ENCODE data around the gene BAIAP2.
"Not testable (repeated sequence)": the region's sequence is repeated elsewhere in the genome, so short reads cannot be mapped to it uniquely, and the experiment has no call there.

The BAIAP2 gene

GRCh38 chr17:81144423-81144781 is 109.5 kb downstream of the BAIAP2 start:
- no peak for DNase-seq

GRCh38 chr17:81146208-81146607 is 111.3 kb downstream of the BAIAP2 start:
- not testable (repeated sequence) for DNase-seq

- DNase-seq, result no peak
Observed at GRCh38 chr17:81147701-81148100, 112.8 kb downstream of the BAIAP2 start.

GRCh38 chr17:81148571-81148970 is 113.6 kb downstream of the BAIAP2 start:
- no peak for DNase-seq

GRCh38 chr17:81148986-81149533 is 114.1 kb downstream of the BAIAP2 start:
- no peak for DNase-seq

- no peak for DNase-seq
Observed at GRCh38 chr17:81150377-81151077, 115.6 kb downstream of the BAIAP2 start.

GRCh38 chr17:81151278-81151677 is 116.3 kb downstream of the BAIAP2 start:
- DNase-seq, result no peak

GRCh38 chr17:81152288-81152828 is 117.4 kb downstream of the BAIAP2 start:
- DNase-seq, result no peak

- peak; percentile 23 for DNase-seq
Observed at GRCh38 chr17:81153340-81153803, 118.4 kb downstream of the BAIAP2 start.

GRCh38 chr17:81154016-81154415 is 119.1 kb downstream of the BAIAP2 start:
- DNase-seq, result not testable (repeated sequence)

GRCh38 chr17:81154961-81155360 is 120.0 kb downstream of the BAIAP2 start:
- no peak for DNase-seq

- no peak for DNase-seq
Observed at GRCh38 chr17:81156866-81157805, 122.2 kb downstream of the BAIAP2 start.

- no peak for DNase-seq
Observed at GRCh38 chr17:81157848-81158687, 123.1 kb downstream of the BAIAP2 start.

GRCh38 chr17:81158688-81159590 is 124.0 kb downstream of the BAIAP2 start:
- no peak for DNase-seq

GRCh38 chr17:81159611-81160265 is 124.8 kb downstream of the BAIAP2 start:
- no peak for DNase-seq

GRCh38 chr17:81160306-81160705 is 125.4 kb downstream of the BAIAP2 start:
- DNase-seq, result no peak

GRCh38 chr17:81160747-81161453 is 125.9 kb downstream of the BAIAP2 start:
- no peak for DNase-seq

GRCh38 chr17:81161536-81161935 is 126.6 kb downstream of the BAIAP2 start:
- DNase-seq, result no peak

- DNase-seq, result no peak
Observed at GRCh38 chr17:81161972-81162371, 127.0 kb downstream of the BAIAP2 start.

- no peak for DNase-seq
Observed at GRCh38 chr17:81162491-81162890, 127.5 kb downstream of the BAIAP2 start.
